ENCODE data around the gene MFAP4.

- TF ChIP-seq, protein P1, sequence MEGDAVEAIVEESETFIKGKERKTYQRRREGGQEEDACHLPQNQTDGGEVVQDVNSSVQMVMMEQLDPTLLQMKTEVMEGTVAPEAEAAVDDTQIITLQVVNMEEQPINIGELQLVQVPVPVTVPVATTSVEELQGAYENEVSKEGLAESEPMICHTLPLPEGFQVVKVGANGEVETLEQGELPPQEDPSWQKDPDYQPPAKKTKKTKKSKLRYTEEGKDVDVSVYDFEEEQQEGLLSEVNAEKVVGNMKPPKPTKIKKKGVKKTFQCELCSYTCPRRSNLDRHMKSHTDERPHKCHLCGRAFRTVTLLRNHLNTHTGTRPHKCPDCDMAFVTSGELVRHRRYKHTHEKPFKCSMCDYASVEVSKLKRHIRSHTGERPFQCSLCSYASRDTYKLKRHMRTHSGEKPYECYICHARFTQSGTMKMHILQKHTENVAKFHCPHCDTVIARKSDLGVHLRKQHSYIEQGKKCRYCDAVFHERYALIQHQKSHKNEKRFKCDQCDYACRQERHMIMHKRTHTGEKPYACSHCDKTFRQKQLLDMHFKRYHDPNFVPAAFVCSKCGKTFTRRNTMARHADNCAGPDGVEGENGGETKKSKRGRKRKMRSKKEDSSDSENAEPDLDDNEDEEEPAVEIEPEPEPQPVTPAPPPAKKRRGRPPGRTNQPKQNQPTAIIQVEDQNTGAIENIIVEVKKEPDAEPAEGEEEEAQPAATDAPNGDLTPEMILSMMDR (IDR thresholded peaks at IDR 0.05), result no peak
- TF ChIP-seq POLR2A (IDR thresholded peaks at IDR 0.05), result no peak
These were observed 38.2 kb upstream of the MFAP4 start for GRCh38 chr17:19424934-19425868.

Data from heart left ventricle (tissue), 13 donors.